Activated T-cell treated with anti-CD3 and anti-CD28 coated beads, Interleukin-2, amount 50 U/mL, for 72 hours (primary cell): Measurements from ENCODE around the gene RIPK3. TPM values are rescaled to one million over a fixed set of nuclear protein-coding genes. Genes with fewer than 3 reads are reported as not detected.
"Not testable (repeated sequence)": the region's sequence is repeated elsewhere in the genome, so short reads cannot be mapped to it uniquely, and the experiment has no call there.

Experiments used
- ATAC-seq, 2 donors: fragments of 150-1000 bp; cut with Tn5 transposase; replicated peaks in 1 of 2; 2 replicates each; pipeline ENCODE4 v1.10.0; 2021; ENCODE audit warnings: moderate library complexity in 2 of 2, mild to moderate bottlenecking in 1 of 2
- DNase-seq, 2 donors: peaks; one replicate each; pipeline ENCODE4 v3.0.0; 2021 to 2022; ENCODE audit warnings: mixed read lengths in 1 of 2
- H3K27ac Mint-ChIP-seq: one replicate; pipeline ENCODE4 v1.8.0; 2022; ENCODE audit warnings: mild to moderate bottlenecking, moderate library complexity, mixed read lengths
- H3K27me3 Mint-ChIP-seq: one replicate; pipeline ENCODE4 v1.8.0; 2022; ENCODE audit warnings: low read depth, mixed read lengths
- H3K36me3 Mint-ChIP-seq, 2 donors: one replicate each; pipeline ENCODE4 v1.8.0; 2022; ENCODE audit warnings: mixed read lengths in 2 of 2, mild to moderate bottlenecking in 1 of 2; ENCODE audit not compliant: insufficient read depth in 2 of 2
- H3K4me1 Mint-ChIP-seq: one replicate; pipeline ENCODE4 v1.8.0; 2022; ENCODE audit warnings: low read depth, mixed read lengths
- H3K4me3 Mint-ChIP-seq, 2 donors: one replicate each; pipeline ENCODE4 v1.8.0; 2022; ENCODE audit warnings: mild to moderate bottlenecking in 2 of 2, mixed read lengths in 2 of 2, moderate library complexity in 2 of 2
- H3K9me3 Mint-ChIP-seq, 2 donors: one replicate each; pipeline ENCODE4 v1.8.0; 2022; ENCODE audit warnings: mixed read lengths in 2 of 2
- total RNA-seq, 2 donors: library from RNA; stranded (reverse); gene quantifications; one replicate each; pipeline ENCODE4 v1.2.3, GENCODE V29; 2022

RIPK3 gene
- total RNA-seq, 2 donors from 2014 or later = 11.0 to 18.6 TPM

DNA sequence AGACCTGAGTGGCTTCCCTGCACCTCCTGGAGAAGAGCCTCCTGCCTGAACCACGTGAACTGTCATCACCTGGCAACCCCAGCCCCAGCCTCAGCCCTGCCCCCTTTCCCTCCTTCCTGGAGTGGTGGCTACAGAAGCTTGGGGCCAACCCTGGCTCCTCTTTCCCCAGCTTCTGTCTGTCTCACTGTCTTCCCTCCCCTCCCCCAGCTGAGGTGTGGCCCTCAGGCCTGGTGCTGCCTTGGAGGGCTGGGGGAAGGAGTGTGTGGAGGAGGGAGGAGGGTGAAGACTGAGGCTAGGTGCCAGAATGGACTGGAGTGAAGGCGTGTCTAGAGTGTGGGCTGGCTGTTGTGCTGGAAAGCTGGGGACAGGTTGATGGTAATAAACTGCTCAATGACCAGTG lies 37.9 kb upstream of the RIPK3 start:
- Mint-ChIP-seq H3K9me3 (no peaks in the 10 kb centered on the region), H3K27ac (no peak overlapping the region), H3K4me1 (peaks cover 8% of the 10 kb centered on the region), H3K4me3 (no peak overlapping the region), H3K36me3 (no peaks in the 10 kb centered on the region), H3K27me3 (no peaks in the 10 kb centered on the region)
- ATAC-seq (no peak), DNase-seq (no peak)

DNA sequence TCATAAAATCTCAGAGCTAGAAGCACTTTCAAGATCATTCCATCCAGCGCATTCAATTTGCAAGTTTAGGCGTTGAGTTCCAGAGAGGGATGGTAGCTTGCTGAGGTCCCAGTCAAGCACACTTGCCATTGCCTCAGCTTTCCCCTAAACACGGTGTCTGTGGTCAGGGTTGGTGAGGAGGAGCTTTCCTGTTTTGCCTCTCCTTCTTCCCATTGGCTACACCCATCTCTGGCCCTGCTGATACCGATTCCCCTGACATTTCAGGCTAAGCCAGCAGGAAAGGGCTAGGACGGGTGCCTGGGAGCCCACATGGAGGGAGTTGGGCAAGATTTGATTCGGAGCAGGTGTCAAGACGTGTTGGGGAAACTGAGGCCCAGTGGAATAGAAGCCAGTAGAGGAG lies 37.3 kb upstream of the RIPK3 start:
- Mint-ChIP-seq H3K9me3 (no peaks in the 10 kb centered on the region), H3K4me3 (no peak overlapping the region), H3K36me3 (no peaks in the 10 kb centered on the region), H3K27ac (no peak overlapping the region), H3K27me3 (no peaks in the 10 kb centered on the region), H3K4me1 (peaks cover 8% of the 10 kb centered on the region)
- DNase-seq (no peak), ATAC-seq (no peak)

DNA sequence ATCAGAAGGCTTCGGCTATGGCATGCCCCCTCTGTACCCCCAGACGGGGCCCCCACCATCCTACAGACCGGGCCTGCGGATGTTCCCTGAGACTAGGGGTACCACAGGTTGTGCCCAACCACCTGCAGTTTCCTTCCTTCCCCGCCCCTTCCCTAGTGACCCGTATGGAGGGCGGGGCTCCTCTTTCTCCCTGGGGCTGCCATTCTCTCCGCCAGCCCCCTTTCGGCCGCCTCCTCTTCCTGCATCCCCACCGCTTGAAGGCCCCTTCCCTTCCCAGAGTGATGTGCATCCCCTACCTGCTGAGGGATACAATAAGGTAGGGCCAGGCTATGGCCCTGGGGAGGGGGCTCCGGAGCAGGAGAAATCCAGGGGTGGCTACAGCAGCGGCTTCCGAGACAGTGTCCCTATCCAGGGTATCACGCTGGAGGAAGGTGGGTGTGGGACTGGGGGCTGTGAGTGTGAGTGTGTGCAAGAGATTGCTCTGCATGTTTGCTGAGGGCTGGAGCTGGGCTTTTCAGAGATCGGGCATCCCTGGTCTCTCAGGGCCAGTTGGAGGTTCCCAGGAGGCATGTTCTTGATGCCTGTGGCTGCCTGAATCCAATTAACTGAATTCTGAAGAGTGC lies 36.8 kb upstream of the RIPK3 start:
- Mint-ChIP-seq H3K27me3 (no peaks in the 10 kb centered on the region), H3K4me1 (peaks cover 6% of the 10 kb centered on the region), H3K9me3 (no peaks in the 10 kb centered on the region), H3K4me3 (no peak overlapping the region), H3K36me3 (no peaks in the 10 kb centered on the region), H3K27ac (no peak overlapping the region)
- DNase-seq (no peak), ATAC-seq (no peak)

DNA sequence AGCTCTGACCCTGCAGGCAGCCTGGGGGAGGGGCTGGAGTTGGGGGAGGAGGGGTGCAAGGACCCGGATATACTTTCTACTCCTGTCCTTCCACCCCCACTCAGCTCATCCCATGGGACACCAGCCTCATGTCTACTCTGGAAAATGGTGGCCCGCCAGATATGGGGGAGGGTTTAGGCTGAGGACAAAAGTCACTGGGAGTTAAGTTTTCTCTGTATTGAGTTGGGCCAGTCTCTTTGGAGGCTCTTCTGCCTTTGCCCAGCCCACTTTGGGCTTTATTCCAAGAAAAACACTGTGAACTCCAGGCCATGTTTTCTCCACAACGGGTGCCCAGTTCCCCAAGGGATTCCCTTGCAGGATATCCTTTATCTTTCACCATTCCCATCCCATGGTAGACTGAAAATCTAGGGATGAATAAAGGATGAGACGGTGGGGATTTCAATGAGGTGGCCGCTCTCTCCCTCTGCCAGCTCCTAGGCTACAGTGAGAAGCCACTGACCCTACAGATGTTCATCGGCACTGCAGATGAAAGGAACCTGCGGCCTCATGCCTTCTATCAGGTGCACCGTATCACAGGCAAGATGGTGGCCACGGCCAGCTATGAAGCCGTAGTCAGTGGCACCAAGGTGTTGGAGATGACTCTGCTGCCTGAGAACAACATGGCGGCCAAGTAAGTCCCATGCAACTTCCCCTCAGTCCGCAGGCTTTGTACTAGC lies 33.1 kb upstream of the RIPK3 start:
- ATAC-seq (no peak), DNase-seq (no peak)
- Mint-ChIP-seq H3K9me3 (no peaks in the 10 kb centered on the region), H3K4me1 (peaks cover 6% of the 10 kb centered on the region), H3K27me3 (peaks cover 14% of the 10 kb centered on the region), H3K4me3 (no peak overlapping the region), H3K36me3 (peaks cover 0 to 2% of the 10 kb centered on the region in 2 donors), H3K27ac (no peak overlapping the region)

DNA sequence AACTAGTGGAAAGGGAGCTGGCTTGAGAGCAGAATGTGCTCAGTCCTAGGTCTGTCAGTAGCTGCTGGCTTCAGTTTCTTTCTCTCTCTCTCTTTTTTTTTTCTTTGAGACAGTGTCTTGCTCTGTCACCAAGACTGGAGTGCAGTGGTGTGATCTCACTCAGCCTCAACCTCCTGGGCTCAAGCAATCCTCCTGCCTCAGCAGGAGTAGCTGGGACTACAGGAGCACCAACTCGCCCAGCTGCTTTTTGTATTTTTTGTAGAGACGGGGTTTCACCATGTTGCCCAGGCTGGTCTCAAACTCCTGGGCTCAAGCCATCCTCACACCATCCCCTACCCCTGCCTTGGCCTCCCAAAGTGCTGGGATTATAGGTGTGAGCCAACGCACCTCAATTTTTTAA lies 31.8 kb upstream of the RIPK3 start:
- H3K27ac Mint-ChIP-seq, H3K36me3 Mint-ChIP-seq, H3K9me3 Mint-ChIP-seq: not testable (repeated sequence)

DNA sequence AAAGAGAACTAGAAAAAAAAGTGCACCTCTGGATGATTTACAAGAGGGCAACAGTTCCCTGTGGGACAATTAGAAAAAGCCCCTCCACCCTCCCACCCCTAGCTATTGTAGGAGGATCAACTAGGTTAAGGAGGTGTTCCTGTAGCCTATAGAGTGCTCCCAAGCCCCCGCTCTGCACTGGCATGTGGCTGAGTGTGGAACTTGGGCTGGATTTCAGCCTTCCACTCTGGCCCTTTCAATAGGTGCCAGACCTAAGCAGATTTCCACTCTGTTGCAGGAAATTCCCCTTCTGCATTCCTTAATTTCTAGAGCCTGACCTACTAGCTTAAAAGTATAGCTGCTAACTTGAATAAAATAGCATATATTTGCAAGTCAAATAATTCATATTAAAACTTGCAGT lies 31.0 kb upstream of the RIPK3 start:
- DNase-seq = no peak
- Mint-ChIP-seq H3K4me3 (no peak overlapping the region), H3K27ac (no peak overlapping the region), H3K9me3 (no peaks in the 10 kb centered on the region), H3K36me3 (peaks cover 2 to 5% of the 10 kb centered on the region in 2 donors), H3K4me1 (peaks cover 22% of the 10 kb centered on the region), H3K27me3 (peaks cover 32% of the 10 kb centered on the region)
- ATAC-seq = no peak

More for the DNA sequence above, 31.8 kb upstream of the RIPK3 start:
- H3K4me3 Mint-ChIP-seq, DNase-seq, ATAC-seq: not testable (repeated sequence)
- H3K27me3 Mint-ChIP-seq = peaks cover 26% of the 10 kb centered on the region
- peaks cover 17% of the 10 kb centered on the region for H3K4me1 Mint-ChIP-seq

DNA sequence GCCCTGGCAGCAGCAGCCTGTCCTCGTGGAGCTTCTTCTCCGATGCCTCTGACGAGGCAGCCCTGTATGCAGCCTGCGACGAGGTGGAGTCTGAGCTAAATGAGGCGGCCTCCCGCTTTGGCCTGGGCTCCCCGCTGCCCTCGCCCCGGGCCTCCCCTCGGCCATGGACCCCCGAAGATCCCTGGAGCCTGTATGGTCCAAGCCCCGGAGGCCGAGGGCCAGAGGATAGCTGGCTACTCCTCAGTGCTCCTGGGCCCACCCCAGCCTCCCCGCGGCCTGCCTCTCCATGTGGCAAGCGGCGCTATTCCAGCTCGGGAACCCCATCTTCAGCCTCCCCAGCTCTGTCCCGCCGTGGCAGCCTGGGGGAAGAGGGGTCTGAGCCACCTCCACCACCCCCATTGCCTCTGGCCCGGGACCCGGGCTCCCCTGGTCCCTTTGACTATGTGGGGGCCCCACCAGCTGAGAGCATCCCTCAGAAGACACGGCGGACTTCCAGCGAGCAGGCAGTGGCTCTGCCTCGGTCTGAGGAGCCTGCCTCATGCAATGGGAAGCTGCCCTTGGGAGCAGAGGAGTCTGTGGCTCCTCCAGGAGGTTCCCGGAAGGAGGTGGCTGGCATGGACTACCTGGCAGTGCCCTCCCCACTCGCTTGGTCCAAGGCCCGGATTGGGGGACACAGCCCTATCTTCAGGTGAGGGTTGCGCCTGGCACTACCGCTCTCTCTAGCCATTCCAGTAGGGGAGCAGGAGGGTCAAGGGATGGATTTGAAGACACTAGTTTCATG lies 30.3 kb upstream of the RIPK3 start:
- ATAC-seq (no peak), DNase-seq (no peak)
- Mint-ChIP-seq H3K36me3 (peaks cover 2 to 5% of the 10 kb centered on the region in 2 donors), H3K9me3 (no peaks in the 10 kb centered on the region), H3K27me3 (peaks cover 38% of the 10 kb centered on the region), H3K4me3 (no peak overlapping the region), H3K27ac (no peak overlapping the region), H3K4me1 (peaks cover 29% of the 10 kb centered on the region)

DNA sequence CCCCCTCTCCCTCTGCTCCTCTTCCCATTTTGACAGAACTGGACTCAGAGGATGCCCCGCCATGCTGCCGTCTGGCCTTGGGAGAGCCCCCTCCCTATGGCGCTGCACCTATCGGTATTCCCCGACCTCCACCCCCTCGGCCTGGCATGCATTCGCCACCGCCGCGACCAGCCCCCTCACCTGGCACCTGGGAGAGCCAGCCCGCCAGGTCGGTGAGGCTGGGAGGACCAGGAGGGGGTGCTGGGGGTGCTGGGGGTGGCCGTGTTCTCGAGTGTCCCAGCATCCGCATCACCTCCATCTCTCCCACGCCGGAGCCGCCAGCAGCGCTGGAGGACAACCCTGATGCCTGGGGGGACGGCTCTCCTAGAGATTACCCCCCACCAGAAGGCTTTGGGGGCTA lies 29.7 kb upstream of the RIPK3 start:
- peaks cover 32% of the 10 kb centered on the region for H3K4me1 Mint-ChIP-seq
- H3K4me3 Mint-ChIP-seq = peak overlapping the region; percentile 51 to 70
- peaks cover 2 to 5% of the 10 kb centered on the region in 2 donors for H3K36me3 Mint-ChIP-seq
- DNase-seq = no peak
- H3K27ac Mint-ChIP-seq = no peak overlapping the region
- ATAC-seq = no peak
- peaks cover 42% of the 10 kb centered on the region for H3K27me3 Mint-ChIP-seq
- H3K9me3 Mint-ChIP-seq = no peaks in the 10 kb centered on the region

DNA sequence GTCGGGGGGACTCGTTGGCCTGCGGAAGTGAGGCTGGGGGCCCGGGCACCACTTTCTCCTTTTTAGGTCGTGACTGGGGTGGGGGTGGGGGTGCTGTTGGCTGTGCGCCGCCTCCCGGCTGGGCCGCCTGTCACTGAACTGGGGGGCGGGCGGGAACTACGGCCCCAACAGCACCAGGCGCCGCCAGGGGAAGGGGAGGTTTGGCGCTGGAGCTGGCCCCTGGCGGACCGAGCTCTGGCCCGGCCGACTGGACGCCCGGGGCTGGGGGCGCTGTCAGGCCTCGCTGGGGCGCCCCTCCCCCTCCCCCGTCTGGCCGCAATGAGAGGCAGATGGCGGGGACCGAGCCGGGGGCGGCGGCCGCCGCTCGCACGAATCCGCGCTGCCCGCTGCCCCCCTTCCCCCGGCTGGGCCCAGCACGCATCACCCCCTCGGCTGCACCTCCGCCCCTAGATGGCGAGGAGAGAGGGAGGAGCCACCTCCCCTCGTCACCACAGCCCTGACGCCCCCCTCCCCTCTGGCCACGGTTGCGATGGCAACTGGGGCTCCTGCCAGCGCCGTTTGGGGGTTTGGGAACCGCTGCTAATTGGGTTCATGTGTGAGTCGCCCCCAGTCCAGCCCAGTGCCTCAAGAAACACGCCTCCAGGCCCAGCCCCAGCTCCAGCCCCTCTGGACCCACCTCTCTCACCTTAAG lies 28.9 kb upstream of the RIPK3 start:
- no peaks in the 10 kb centered on the region for H3K9me3 Mint-ChIP-seq
- H3K4me1 Mint-ChIP-seq = peaks cover 32% of the 10 kb centered on the region
- H3K27me3 Mint-ChIP-seq = peaks cover 42% of the 10 kb centered on the region
- ATAC-seq (peak in 1 of 2 donors; percentile 27), DNase-seq (peak; percentile 20 to 37)
- H3K36me3 Mint-ChIP-seq = peaks cover 2 to 5% of the 10 kb centered on the region in 2 donors
- no peak overlapping the region for H3K27ac Mint-ChIP-seq
- peak overlapping the region; percentile 81 to 87 for H3K4me3 Mint-ChIP-seq

DNA sequence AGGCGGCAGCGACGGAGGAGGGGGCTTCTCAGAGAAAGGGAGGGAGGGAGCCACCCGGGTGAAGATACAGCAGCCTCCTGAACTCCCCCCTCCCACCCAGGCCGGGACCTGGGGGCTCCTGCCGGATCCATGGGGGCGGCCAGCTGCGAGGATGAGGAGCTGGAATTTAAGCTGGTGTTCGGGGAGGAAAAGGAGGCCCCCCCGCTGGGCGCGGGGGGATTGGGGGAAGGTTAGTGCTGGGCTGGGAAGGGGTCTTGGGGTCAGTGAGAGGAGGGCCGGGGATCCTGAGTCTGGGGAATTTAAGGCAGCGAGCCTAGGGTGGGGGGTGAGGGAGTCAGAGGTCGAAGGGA lies 28.4 kb upstream of the RIPK3 start:
- Mint-ChIP-seq H3K4me1 (peaks cover 32% of the 10 kb centered on the region), H3K4me3 (peak overlapping the region; percentile 81 to 87), H3K27me3 (peaks cover 42% of the 10 kb centered on the region), H3K9me3 (no peaks in the 10 kb centered on the region), H3K36me3 (peaks cover 2 to 5% of the 10 kb centered on the region in 2 donors), H3K27ac (no peak overlapping the region)
- DNase-seq (no peak), ATAC-seq (no peak)

DNA sequence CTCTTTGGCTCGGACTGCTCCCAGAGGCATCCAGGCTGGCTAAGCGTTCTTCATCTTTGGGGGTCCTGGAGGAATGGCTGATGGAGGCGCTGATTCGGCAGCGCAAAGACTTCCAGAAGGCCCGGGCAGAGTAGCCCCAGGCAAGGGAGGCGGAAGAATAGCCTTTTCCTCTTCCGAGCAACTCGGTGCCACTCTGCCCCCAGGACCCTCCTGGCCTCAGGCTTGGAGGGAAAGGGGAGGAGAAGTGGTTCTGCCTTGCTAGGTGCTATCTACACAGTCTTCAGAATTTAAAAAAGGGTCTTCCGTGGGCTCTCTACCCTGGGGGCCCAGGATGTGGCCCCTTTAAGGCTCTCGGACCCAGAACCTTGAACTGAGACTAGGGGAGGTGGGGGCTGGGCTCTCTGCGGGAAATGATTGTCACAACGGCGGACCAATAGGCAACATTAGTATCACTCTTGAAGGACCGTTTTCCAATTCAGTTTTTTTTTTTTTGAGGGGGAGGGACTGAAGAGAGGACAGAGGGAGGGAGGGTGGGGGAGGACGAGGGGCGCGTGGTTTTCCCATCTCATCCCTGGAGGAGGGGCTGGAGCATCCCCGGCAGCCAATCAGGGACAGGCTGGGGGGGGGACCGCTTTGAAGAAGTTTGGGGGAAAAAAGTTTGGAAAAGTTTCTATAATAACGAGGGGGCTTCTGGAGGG lies 27.9 kb upstream of the RIPK3 start, which contains the start of gene NFATC4:
TSS of gene NFATC4 (plus strand) at position 671 of the 698 bp plus-strand sequence. CDS start 157 bp downstream, outside the sequence.
- Mint-ChIP-seq H3K27me3 (peaks cover 42% of the 10 kb centered on the region), H3K36me3 (peaks cover 2 to 5% of the 10 kb centered on the region in 2 donors), H3K9me3 (no peaks in the 10 kb centered on the region), H3K4me1 (peaks cover 32% of the 10 kb centered on the region), H3K27ac (no peak within 1 kb of the TSS), H3K4me3 (peak within 1 kb of the TSS; percentile 81 to 87)
- peak; percentile 9 to 44 for DNase-seq
- ATAC-seq = peak in 1 of 2 donors; percentile 21

DNA sequence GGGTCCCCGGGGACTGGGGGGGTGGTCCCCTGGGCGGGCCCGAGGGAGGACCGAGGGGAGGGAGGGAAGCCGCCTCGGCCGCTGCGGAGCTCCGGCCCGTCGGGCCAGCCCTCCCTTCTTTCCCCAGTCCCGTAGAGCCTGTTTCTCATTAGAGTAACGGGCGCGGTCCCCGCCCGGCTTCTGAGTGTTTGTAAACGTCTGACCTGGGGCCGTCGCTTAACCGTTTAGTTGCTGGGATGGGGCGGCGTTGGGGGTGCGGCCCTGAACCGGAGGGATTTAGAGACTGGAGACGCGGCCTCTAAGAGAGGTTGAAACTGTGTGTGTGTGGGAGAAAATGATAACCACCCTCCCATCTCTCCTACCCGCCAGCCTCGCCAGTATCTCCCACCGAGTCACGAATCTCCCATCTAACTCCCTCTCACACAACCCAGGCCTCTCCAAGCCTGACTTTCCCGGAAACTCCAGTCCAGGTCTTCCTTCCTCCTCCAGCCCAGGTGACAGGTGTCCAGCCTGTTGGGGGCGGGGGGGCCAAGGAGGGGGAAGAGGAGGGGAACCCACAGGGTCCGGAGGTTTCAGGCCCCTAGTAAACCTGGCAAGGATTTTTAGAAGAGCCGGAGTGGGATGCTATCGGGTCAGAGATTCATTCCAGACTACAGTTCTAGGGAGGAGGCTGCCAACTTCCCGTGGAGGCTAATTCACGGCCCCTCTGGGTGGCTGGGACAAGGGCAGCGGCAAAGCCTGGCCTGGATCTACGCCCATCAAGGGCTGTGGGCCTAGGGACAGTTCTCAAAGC lies 27.1 kb upstream of the RIPK3 start:
- no peaks in the 10 kb centered on the region for H3K9me3 Mint-ChIP-seq
- no peak overlapping the region for H3K27ac Mint-ChIP-seq
- H3K4me3 Mint-ChIP-seq = peak overlapping the region; percentile 81 to 87
- DNase-seq (peak; percentile 30 to 50), ATAC-seq (peak; percentile 29 to 48)
- peaks cover 46% of the 10 kb centered on the region for H3K27me3 Mint-ChIP-seq
- H3K36me3 Mint-ChIP-seq = peaks cover 2 to 5% of the 10 kb centered on the region in 2 donors
- peaks cover 32% of the 10 kb centered on the region for H3K4me1 Mint-ChIP-seq
